GM18502 (cell line): ENCODE data around the gene NAA80.

Source experiments
- ATAC-seq: cut with Tn5 transposase; IDR thresholded peaks from one replicate; pipeline ENCODE4 v1.9.1; 2021; ENCODE audit warnings: mild to moderate bottlenecking; ENCODE audit not compliant: unreplicated experiment, poor library complexity

The NAA80 gene

DNA sequence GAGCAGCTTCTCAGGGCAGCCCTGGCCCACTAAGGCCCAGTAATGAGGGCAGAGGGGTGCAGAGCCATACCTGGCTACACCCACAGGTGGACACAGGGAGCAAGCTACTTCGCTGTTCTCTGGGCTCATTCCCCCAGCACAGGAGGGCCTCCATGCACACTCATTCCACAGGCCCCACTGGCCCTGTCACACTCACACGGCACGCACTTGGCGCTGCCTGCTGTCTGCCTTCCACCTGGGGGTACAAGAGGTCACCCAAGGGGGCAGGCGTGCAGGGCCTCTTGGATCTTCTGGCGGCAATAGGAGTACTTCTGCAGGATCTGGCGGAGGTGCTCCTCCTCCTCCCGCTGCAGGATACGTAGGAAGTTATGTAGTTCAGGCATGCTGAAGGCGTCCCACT is 31.1 kb upstream of the NAA80 start:
- ATAC-seq = no peak

DNA sequence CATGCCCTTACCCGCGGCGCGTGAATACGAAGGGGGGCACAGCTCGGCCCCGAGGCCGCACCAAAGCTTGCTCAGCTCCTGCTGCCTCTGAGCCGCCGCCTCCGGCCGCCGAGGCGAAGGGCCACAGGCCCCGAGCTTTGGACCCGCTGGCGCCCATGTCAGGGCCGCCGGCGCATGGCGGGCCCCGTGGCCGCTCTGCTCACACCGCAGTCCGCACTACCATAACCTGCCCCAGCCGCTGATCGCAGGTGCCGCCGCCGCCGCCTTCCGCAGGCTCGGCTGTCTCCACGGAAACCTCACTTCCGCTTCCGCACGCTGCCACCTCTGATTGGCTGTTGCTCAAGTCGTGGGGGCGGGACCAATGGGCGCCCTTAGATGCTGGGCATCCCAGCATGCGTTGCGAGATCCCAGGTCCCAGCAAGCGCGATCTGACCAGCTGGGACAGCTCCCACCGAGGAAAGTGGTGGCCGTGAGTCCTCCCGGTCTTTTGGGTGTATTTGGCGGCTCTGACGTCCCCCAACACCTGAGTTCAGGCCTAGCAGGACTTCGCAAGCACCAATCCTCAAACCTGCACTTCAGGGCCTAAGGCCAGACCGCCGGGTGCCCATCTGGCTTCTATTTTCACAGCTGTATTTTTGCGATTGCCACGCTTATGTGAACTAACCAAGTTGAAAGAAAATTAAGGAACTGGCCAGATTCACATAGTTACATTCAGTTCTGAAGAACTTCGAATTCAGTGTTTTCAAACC is 28.9 kb upstream of the NAA80 start, which contains the start of gene TUSC2:
Gene TUSC2, minus strand, starts transcription at position 281 of the 749 bp plus-strand sequence. Its CDS starts 124 bp downstream, at position 157.
- ATAC-seq = peak; percentile 88

DNA sequence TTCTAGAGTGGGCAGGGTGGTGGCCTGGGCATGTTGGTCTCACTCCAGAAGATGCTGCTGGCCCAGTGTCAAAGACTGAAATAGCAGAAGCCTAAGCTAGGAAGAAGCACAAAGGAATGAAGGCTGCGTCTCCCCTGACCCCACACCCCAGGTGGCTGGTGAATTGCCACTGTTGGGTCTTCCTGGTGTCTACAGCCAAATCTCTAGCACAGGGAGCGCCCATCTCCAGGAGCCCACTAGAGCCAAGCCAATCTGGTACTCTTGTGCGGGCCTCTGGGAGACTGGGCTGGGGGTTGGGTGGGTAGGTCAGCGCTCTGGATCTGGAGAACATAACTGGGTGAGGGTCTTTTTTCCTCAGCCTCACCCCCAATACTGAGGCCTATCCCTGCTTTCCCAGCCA is 27.9 kb upstream of the NAA80 start:
- no peak for ATAC-seq

DNA sequence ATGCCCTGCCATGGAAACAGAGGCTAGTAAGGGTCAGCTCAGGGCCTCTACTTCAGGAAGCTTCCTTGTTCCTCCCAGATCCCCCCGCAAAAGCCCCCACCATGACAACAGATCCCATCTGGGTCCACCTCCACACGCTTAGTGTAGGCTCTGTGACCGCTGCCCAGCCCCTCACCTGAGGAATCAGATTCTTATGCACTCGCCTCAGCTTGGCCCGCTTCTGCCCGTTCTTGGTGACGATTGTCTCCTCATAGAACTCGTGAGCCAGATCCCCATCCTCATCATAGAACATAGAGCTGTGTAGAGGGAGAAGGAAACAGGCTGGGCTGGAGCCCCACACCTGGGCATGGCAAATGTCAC is 27.0 kb upstream of the NAA80 start:
- no peak for ATAC-seq

DNA sequence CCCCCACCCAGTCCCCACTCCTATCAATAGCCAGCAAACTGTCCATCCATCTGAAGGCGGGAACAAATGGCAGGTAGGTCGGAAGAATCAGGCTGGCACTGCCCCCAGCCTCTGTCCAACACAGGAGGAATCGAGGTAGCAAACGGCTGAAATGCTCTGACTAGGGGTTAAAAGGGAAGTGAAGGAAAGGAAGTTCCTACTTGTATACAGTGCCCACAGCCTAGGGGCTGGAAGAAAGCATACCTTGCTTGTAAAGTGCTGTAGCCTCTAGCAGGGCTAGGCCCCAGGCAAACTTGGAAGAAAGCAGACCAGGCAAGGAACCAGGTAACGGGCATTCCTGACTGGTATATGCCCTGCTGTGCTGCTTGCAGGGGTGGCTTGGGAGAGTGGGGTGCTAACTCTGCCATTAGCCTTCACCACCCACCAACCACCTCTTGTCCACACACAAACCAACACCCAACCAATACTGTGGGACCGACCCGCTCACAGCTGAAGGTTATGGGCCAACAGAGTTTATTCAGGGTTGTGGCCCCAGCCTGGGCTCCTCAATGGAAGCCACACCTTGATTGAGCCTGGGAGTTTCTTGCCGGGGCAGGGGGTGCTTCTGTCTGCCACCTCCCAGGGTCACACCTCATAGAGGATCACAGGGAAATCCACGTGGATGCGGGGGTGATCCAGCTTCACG is 26.4 kb upstream of the NAA80 start:
- ATAC-seq = no peak

DNA sequence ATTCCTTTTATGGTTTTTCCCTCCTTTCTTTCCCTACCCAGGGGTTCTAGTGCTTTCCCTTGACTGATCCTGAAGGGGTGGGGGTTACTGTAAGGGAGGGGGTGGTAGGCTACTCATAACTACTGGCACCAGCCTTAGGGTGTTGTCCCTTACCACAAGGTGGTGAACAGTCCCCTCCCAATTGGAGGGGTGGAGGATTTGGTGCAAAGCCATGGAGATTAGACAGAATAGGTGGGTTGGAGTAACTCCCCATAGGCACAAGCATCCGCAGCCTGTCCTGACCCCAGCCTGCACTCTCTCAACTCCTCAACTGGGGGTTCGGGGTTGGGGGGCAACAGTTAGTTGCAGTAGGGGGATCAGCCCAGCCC is 25.9 kb upstream of the NAA80 start:
- ATAC-seq = no peak

DNA sequence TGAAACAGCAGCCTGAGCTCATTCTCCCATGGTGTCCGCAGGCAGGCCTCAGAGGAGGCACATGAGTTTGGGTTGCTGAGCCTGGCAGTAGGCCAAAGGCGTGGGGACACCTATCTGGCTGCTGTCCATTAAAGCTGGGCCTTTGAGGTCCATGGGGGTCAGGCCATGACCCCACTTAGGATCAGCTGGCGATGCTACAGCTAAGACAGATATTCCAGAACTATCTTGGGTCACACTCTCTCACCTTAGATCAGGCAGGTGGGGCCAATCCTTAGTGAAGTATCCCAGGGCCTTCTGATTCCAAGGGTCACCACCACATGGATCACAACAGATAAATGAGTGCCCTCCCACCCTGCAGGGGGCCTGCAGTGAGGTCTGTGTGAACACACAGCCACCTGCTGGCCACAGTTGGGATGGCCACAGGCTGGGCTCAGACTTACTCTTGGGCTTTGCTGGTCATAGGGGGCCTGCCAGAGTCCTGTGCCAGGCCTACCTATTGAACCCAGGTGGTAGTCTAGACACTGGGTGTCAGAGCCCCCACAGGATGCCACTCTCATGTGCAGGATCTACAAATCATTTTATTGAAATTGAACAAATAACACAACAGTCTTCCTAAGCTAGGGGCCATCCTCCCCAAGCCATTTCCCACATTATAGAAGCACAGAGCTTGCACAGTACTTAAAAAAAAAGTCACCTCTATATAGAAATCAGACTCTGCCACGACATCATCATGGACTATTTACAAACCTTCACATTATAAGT is 25.3 kb upstream of the NAA80 start:
- ATAC-seq = no peak

DNA sequence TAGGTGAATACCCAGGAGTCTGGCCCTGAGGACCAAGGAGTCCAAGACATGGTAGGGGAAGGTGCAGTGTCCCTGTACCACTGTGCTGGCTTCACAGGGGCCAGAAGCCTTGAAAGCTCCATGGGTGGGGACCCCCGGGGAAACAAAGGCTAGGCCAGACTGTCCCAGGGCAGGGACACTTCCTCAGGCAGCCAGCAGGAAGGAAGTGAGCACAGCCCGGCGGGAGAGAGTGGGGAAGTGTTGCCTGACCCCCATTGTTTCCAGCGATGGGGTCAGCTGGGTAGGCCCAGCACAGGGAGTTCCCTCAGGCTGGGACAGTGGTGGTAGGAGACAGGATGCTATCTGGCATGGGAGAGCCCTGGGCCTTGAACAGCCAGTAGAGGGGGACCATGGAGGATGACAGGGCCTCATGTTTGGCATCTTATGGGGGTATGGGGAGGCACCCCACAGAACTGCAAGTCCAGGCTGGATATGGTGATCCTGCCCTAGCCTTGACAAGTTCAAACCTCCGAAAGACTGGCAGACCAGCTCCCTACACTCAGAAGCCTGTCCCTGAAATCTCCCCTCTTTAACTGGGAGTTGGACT is 24.5 kb upstream of the NAA80 start:
- no peak for ATAC-seq

DNA sequence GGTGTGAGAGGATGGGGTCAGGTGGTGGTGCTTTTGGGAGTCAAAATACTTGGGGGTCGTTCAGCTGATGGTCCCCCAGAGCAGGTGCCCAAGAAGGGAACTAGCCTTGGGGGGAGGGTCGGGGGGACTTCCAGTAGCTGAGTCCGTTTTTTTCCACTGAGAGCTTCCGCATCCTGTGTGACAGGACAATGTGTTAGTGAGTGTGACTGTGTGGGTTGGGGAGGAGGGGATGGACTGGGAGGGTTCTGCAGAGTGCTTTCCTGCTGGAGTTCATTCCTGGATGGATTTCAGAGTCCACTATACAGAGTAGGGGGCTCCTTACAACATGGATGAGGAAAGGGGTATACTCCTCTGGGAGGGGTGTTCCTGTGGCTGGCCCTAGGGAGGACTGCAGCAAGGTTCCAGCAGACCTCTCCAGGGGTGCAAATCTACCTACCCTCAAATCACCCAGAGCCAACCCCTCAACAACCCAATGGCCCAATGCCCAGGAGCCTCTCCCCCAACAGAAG is 23.9 kb upstream of the NAA80 start:
- no peak for ATAC-seq

DNA sequence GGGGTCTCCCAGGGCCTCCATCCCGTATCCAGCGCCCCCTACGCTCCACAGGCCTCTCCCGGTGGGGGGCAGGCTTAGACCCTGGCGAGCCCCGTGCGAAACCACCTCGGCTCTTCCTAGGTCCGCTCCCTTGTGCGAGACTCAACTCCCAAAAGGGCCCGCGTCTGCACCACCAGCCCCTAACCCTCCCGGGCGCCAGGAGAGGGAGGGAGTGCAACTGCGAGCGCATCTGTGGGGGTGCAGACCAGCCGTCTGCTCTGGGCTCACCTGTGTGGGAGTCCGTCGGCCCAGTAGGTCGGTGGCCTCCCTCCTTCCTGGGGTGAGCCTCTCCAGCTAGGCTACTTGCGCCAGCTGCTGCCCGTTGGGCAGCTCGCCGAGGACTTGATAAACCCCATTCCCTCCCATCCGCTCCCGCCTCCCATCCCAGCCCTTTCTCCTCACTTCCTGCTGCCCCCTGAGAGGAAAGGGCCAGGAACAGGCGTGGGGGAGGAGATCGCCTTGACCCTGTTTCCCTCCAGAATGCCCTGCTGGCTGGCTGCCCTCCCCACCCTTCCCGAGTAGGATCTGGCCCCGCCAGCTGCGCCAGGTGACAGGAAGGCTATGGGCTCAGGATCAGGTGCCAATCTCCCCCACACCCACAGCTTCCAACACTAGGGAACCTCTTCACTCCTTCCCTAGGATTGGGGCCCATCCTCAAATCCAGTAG is 23.3 kb upstream of the NAA80 start, which contains the start of gene HYAL2:
Gene HYAL2, minus strand, starts transcription at position 360 of the 706 bp plus-strand sequence. CDS start 2,256 bp downstream, outside the sequence.
- no peak for ATAC-seq

DNA sequence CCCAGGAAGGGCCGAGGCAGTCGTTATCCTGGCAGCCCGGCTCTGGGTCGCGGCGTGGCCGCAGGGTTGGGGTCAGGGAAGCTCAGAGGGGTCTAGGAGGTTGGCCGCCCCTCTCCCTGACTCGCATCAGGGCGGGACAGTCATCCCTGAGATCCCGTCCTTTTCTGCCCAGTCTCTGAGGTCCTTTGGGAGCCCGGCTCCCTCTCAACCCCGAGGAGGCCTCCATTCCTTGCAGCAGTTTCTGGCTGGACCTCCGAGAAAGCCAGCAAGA is 22.8 kb upstream of the NAA80 start:
- ATAC-seq = no peak

DNA sequence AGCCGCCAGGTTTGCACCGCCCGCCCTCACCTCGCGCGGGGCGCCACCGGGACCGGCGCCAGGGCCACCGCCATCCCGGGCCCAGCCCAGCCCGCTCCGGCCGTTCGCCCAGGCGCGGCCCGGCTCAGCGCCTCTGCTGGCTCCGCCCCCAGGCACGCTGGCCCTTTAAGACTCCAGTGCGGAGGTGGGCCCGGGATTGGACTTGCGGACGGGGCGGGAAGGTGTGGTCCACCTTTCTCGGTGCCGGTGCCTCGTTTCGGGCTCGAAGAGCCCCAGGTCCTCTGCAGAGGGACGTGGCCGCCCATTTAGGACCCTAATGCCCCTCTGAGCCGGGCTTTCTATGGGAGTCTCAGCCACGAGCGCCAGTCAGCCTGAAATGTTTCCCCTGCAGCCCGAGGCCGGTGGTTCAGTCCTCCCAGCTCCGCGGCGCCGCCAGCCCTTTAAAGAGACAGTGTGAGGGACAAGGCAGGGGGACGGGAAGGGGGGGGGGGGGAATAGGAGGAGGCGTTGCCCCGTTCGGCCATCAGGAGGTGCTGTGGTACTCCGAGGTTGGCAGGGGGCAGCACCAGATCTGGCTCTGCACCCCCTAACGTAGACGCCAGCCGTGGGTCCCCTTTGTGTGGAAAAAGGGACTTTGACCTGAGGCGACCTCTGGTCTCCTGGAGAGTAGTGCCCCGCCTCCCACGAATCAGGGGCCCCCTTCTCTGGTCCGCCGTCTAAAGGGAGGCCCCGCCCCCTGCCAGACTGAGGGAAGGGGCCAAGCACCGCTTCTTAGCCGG is 22.3 kb upstream of the NAA80 start:
- ATAC-seq = peak; percentile 79

DNA sequence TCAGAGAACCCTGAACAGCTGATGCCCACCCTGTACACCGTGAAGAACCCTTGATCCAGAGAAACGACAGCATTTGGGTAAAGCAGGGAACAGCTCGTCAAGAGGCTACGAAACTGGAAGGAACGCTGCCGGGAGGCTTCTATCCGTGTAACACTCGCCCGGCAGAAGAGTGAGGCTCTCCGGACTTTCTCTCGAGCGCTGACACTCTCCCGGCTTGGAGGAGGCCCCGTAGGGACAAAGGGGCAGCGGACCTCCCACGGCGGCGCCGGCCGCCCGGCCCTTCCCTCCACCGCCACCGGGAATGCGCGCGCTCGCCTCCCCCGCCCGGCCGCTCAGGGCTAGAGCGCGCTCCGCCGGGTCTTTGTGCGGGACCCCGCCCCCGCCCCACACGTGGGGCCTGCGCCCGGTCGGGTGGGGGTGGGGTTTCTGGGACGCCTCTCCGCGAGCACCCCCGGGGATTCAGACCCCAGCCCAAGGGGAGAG is 21.7 kb upstream of the NAA80 start:
- peak; percentile 61 for ATAC-seq

DNA sequence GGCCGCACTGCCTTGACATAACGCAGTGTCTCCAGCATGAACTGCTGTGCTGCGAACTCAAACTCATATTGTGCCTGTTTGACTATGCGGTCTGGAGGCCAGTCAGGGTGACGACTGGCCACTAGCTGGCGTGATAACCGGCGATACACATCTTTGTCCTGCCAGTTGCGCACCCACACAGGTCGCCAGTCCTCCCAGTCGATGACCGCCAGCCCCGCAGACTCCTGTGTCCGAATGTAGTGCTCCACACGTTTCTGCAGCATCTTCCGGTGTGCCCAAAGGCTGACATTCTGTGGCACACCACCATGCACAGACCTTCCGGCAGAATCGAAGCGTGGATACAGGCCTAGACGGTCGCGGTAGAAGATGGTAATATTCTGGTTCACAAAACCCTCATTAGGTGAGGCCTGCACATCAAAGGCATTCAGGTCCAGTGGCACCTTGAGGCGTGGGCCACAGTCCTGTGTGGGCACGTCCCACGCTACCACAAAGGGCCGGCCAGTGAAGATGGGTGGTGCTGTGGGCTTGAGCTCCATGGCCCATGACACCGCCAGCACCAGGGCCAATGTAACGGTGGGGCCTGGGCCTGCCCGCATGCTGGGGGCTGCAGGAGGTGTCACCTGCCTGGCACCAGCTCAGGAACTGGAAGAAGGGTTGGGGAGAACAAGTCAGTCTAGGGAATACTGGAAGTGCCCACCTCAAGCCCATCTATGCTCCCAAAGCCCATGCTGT is 20.9 kb upstream of the NAA80 start:
- no peak for ATAC-seq

DNA sequence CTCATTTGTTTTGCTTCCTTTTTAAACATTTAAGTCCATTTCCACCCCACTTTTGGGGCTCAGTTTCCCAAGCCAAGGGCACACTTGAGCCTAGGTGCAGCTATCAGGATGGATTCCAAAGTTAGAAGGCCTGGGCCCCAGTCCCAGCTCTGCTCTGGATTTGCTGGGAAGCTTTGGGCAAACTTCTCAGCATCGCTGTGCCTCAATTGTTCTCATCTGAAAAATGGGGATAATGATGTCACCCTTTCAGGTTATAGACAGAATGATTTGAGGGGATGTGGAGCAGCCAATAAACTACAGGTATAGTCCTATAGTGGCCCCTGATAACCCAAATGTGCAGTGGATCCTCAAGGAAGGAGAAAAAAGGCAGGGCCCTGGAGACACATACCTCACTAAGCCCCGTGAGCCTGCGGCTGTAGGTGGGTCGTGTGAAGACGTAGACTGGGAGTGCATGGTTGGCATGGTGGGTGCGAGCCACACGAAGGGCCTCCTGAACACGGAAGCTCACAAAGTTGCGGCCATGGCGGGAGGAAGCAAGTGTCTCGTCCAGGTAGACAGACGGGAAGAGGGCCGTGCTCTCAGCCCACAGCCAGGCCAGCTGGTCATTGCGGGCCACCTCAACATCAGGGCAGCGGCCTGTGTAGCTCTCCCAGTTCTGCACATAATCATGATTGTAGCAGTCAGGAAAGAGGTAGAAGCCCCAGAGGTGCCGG is 20.1 kb upstream of the NAA80 start:
- no peak for ATAC-seq

DNA sequence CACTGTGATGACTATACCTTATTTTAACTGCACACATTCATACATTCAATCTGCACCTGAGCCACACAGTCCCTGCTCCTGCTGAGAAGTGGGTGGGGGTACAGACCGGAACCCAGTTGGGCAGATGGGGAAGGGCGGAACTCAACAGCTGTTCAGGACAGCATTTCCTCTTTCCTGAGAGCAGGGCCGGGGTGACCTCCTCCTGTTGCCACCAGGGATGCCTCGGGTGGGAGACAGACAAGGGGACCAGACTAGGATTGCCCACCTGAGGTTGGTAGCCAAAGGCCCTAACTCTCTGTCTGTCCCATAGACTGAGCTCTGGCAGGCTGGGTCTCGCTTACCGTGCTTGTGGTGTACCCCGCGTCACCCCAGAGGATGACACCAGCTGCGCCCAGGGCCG is 19.4 kb upstream of the NAA80 start:
- ATAC-seq = no peak

DNA sequence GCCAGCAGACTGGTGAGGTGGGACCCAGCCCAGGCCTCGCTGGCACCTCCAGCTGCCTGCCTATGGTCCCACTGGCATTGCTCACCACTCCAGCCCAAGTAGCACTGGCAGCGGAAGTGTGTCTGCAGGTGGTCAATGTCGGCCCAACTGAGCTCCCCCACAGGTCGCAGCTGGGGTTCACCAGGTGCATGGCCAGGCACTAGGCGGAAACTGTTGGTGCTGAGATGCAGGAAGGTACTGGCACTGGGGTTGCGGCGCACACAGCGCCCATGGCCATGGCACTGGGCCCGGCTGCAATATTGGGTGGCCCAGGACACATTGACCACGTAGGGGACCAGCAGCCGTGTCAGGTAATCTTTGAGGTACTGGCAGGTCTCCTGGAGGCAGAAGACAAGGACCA is 19.0 kb upstream of the NAA80 start:
- ATAC-seq = no peak

DNA sequence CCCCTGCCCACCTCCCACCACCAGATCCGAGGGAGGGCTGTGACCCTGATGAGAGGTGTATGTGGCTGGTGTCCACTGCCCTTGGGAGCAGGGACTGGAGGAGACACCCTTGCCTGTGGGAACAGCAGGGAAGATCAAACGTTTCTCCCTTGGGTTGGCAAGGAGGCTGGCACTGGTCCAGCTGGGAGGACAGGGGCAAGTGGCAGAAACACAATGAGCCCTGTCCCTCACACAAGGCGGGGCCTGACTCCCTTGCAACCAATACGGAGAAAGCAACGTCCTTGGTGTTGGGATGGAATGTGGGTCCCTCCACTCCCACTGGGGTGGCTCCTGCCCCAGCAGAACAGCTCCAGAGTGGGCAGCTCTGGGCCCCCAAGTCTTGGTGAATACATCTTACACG is 18.1 kb upstream of the NAA80 start:
- no peak for ATAC-seq
